Measurements from ENCODE around the gene AGTR1. TPM values are rescaled to one million over a fixed set of nuclear protein-coding genes. Genes with fewer than 3 reads are reported as not detected.

AGTR1 gene
- total and polyA plus RNA-seq, 2 of the 13 experiments (the other 11 are each of a cell fraction or from before 2014, with no cell fraction given) = 0.64 to 1.5 TPM

DNA sequence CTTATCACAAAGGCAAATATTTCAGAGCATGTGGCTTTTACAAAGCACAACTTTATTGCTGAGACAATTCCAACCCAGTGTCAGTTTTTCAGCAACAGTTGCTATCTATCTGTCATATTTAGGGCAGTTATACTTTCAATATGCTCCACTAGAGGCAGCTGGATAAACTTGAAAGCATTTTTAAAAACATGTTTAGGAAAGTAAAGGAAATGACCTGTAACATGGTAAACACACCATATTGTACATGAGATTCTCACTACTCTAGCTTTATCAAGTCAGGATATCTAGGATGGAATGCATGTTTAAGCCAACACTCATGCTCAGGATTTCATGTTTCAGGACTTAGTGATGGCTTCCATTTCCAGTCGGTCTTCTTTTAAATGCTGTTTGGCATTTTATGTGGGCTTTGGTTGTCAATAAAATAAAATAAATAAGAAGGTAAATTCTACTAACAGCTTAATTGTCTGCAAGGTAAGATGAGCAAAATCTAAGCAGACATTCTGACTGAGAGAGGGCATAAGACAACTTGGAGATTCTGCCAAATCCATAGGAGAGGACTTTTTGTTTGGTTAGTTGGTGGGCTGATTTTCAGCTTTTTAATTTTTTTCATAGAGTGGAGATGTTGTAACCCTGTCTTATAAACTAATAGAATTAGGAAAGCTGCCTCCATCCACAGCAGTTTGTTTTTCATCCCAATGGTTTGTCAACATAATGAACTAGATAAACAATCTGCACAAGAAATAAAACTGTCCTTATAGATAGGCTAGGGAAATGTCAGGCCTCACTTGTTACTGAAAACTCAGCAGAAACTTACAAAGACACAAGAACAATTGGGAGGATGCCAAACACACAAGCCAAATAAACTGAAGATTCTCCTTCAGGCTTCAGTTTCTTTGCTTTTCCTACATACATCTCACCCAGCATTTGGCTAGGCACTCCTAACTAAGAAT lies 66.6 kb downstream of the AGTR1 start:
- H3K4me1 ChIP-seq (ENCODE audit: insufficient read depth, low read length) = no peaks in the 10 kb centered on the region
- intact Hi-C loops (cut with micrococcal nuclease; ENCODE audit: unreplicated experiment) = no loop called here
- BruUV-seq (replicated peaks) = no TSS peak
- H3K79me2 ChIP-seq (ENCODE audit: insufficient read depth, low read length) = no peaks in the 10 kb centered on the region
- WGBS (ENCODE audit: low lambda C conversion rate) = 0% methylated on average over 1 of the region's 1 CpG
- H3K27ac ChIP-seq (ENCODE audit: extremely low read length, insufficient read depth, low read length) = no peak overlapping the region
- H2AFZ ChIP-seq (ENCODE audit: low read length) = no peak overlapping the region
- no peaks in the 10 kb centered on the region for H4K20me1 ChIP-seq (ENCODE audit: insufficient read depth, low read length)
- DNase-seq (ENCODE audit: low spot score) (no peak), ATAC-seq (no peak), FAIRE-seq (no peak)
- no peaks in the 10 kb centered on the region for H3K36me3 ChIP-seq (replicated peaks in 1 of 2; ENCODE audit: control insufficient read depth in 1 of 2, insufficient read depth in 2 of 2, low read length in 2 of 2)
- ChIA-PET CTCF (ENCODE audit: low intra/inter-chr PET ratio, low total read pairs) (no interaction called here), POLR2A (no interaction called here)
- H3K9me3 ChIP-seq (ENCODE audit: low read length) = no peaks in the 10 kb centered on the region
- H3K27me3 ChIP-seq (ENCODE audit: control insufficient read depth in 1 of 2, insufficient read depth in 2 of 2, low read length in 2 of 2) = no peaks in the 10 kb centered on the region
- no peak overlapping the region for H3K9ac ChIP-seq (ENCODE audit: insufficient read depth, low read depth, low read length)
- no peak for TF ChIP-seq ZFP41 (CRISPR knock-in tag; IDR thresholded peaks at IDR 0.05; ENCODE audit: borderline replicate concordance)
- TF ChIP-seq, protein P1, sequence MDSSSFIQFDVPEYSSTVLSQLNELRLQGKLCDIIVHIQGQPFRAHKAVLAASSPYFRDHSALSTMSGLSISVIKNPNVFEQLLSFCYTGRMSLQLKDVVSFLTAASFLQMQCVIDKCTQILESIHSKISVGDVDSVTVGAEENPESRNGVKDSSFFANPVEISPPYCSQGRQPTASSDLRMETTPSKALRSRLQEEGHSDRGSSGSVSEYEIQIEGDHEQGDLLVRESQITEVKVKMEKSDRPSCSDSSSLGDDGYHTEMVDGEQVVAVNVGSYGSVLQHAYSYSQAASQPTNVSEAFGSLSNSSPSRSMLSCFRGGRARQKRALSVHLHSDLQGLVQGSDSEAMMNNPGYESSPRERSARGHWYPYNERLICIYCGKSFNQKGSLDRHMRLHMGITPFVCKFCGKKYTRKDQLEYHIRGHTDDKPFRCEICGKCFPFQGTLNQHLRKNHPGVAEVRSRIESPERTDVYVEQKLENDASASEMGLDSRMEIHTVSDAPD (CRISPR knock-in tag; IDR thresholded peaks at IDR 0.05) = no peak
- no peak for TF ChIP-seq ZNF557 (CRISPR knock-in tag; IDR thresholded peaks at IDR 0.05)
- no peak for TF ChIP-seq ZNF746 (CRISPR knock-in tag; IDR thresholded peaks at IDR 0.05)
- no peak for TF ChIP-seq BRD4 (CRISPR knock-in tag; IDR thresholded peaks at IDR 0.05)
- no peak for TF ChIP-seq ZNF34 (CRISPR knock-in tag; IDR thresholded peaks at IDR 0.05; ENCODE audit: borderline replicate concordance)
- TF ChIP-seq, protein P2, sequence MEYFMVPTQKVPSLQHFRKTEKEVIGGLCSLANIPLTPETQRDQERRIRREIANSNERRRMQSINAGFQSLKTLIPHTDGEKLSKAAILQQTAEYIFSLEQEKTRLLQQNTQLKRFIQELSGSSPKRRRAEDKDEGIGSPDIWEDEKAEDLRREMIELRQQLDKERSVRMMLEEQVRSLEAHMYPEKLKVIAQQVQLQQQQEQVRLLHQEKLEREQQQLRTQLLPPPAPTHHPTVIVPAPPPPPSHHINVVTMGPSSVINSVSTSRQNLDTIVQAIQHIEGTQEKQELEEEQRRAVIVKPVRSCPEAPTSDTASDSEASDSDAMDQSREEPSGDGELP (IDR thresholded peaks at IDR 0.05; ENCODE audit: borderline replicate concordance, low read depth) = no peak
- TF ChIP-seq, protein P3, sequence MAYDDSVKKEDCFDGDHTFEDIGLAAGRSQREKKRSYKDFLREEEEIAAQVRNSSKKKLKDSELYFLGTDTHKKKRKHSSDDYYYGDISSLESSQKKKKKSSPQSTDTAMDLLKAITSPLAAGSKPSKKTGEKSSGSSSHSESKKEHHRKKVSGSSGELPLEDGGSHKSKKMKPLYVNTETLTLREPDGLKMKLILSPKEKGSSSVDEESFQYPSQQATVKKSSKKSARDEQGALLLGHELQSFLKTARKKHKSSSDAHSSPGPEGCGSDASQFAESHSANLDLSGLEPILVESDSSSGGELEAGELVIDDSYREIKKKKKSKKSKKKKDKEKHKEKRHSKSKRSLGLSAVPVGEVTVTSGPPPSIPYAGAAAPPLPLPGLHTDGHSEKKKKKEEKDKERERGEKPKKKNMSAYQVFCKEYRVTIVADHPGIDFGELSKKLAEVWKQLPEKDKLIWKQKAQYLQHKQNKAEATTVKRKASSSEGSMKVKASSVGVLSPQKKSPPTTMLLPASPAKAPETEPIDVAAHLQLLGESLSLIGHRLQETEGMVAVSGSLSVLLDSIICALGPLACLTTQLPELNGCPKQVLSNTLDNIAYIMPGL (CRISPR knock-in tag; IDR thresholded peaks at IDR 0.05; ENCODE audit: borderline replicate concordance in 1 of 2, low read depth in 1 of 2) = no peak
- TF ChIP-seq, protein P4, sequence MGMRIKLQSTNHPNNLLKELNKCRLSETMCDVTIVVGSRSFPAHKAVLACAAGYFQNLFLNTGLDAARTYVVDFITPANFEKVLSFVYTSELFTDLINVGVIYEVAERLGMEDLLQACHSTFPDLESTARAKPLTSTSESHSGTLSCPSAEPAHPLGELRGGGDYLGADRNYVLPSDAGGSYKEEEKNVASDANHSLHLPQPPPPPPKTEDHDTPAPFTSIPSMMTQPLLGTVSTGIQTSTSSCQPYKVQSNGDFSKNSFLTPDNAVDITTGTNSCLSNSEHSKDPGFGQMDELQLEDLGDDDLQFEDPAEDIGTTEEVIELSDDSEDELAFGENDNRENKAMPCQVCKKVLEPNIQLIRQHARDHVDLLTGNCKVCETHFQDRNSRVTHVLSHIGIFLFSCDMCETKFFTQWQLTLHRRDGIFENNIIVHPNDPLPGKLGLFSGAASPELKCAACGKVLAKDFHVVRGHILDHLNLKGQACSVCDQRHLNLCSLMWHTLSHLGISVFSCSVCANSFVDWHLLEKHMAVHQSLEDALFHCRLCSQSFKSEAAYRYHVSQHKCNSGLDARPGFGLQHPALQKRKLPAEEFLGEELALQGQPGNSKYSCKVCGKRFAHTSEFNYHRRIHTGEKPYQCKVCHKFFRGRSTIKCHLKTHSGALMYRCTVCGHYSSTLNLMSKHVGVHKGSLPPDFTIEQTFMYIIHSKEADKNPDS (CRISPR knock-in tag; IDR thresholded peaks at IDR 0.05) = no peak
- TF ChIP-seq, protein P5, sequence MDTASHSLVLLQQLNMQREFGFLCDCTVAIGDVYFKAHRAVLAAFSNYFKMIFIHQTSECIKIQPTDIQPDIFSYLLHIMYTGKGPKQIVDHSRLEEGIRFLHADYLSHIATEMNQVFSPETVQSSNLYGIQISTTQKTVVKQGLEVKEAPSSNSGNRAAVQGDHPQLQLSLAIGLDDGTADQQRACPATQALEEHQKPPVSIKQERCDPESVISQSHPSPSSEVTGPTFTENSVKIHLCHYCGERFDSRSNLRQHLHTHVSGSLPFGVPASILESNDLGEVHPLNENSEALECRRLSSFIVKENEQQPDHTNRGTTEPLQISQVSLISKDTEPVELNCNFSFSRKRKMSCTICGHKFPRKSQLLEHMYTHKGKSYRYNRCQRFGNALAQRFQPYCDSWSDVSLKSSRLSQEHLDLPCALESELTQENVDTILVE (CRISPR knock-in tag; IDR thresholded peaks at IDR 0.05) = no peak
- TF ChIP-seq PPARG (CRISPR knock-in tag; conservative IDR thresholded peaks at IDR 0.05) = no peak
- no peak overlapping the region for H3K4me3 ChIP-seq (replicated peaks in 1 of 3; ENCODE audit: insufficient read depth in 1 of 3, low read depth in 2 of 3, low read length in 3 of 3)
- no peak overlapping the region for H3K4me2 ChIP-seq (ENCODE audit: low read depth, low read length)
- in situ Hi-C loops (cut with HindIII; ENCODE audit: extremely low pct_ligation_motif_present, low pct_unique_long_range_greater_than_20kb) = no loop called here
